Measurements from ENCODE around the gene AACS.

AACS gene

DNA sequence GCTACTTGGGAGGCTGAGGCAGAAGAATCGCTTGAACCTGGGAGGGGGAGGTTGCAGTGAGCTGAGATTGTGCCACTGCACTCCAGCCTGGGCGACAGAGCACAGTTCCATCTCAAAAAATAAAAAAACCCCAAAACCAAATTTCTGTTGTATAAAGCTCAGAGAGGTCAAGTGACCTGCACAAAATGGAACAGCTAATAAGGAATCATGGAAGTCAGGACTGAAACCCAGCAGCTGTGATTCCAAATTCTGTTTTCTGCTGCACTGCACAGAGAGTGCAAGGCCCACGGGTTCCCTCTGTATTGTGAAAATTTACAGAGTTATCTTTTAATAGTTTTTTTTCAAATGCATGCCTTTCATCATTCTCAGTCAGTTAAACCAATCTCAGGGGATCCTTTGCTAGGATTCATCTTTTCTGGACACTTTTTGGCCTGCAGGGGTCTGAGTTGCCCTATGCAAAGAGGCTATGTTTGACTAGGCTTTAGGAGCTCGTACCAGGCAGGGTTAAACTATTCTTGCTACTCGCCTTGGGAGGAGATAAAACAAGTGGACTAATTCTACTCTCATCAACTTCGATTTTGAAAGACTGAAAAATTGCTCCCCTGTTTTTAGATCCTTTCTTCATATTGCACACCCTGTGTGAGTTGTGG, 26.1 kb upstream of the AACS start:
- H3K4me3 ChIP-seq (ENCODE audit: severe bottlenecking), result no peak overlapping the region
- H3K4me1 ChIP-seq (ENCODE audit: insufficient read depth, poor library complexity, severe bottlenecking), result no peaks in the 10 kb centered on the region
- peaks cover 3% of the 10 kb centered on the region for H3K9me3 ChIP-seq (ENCODE audit: severe bottlenecking)
- DNase-seq (ENCODE audit: low spot score) (no peak), ATAC-seq (ENCODE audit: low read depth) (no peak)
- no peak overlapping the region for H3K27ac ChIP-seq (ENCODE audit: poor library complexity, severe bottlenecking)
- H3K36me3 ChIP-seq (ENCODE audit: low read depth), result no peaks in the 10 kb centered on the region
- no peaks in the 10 kb centered on the region for H3K27me3 ChIP-seq (ENCODE audit: insufficient read depth, poor library complexity, severe bottlenecking)
- TF ChIP-seq, protein P1, sequence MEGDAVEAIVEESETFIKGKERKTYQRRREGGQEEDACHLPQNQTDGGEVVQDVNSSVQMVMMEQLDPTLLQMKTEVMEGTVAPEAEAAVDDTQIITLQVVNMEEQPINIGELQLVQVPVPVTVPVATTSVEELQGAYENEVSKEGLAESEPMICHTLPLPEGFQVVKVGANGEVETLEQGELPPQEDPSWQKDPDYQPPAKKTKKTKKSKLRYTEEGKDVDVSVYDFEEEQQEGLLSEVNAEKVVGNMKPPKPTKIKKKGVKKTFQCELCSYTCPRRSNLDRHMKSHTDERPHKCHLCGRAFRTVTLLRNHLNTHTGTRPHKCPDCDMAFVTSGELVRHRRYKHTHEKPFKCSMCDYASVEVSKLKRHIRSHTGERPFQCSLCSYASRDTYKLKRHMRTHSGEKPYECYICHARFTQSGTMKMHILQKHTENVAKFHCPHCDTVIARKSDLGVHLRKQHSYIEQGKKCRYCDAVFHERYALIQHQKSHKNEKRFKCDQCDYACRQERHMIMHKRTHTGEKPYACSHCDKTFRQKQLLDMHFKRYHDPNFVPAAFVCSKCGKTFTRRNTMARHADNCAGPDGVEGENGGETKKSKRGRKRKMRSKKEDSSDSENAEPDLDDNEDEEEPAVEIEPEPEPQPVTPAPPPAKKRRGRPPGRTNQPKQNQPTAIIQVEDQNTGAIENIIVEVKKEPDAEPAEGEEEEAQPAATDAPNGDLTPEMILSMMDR (IDR thresholded peaks at IDR 0.05; ENCODE audit: poor library complexity, severe bottlenecking), result no peak

DNA sequence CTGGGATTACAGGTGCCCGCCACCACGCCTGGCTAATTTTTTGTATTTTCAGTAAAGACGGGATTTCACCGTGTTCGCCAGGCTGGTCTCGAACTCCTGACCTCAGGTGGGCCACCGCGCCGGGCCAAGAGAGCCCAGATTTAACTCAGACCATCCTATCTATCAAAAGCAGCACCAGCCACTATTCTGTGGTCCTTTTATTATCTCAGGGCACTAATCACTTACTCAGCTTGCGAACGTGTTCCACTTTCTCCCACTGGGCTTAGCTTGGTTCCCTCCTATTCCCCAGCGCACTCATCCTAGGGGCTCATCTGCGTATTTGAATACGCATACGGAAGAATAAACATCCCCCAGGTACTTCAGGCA, 16.2 kb upstream of the AACS start:
- Histone ChIP-seq H3K4me1 (ENCODE audit: insufficient read depth, poor library complexity, severe bottlenecking) (no peaks in the 10 kb centered on the region), H3K27me3 (ENCODE audit: insufficient read depth, poor library complexity, severe bottlenecking) (no peaks in the 10 kb centered on the region), H3K27ac (ENCODE audit: poor library complexity, severe bottlenecking) (peak overlapping the region; percentile 23), H3K4me3 (ENCODE audit: severe bottlenecking) (peak overlapping the region; percentile 29), H3K36me3 (ENCODE audit: low read depth) (no peaks in the 10 kb centered on the region), H3K9me3 (ENCODE audit: severe bottlenecking) (no peaks in the 10 kb centered on the region)
- ATAC-seq (ENCODE audit: low read depth) (peak; percentile 19), DNase-seq (ENCODE audit: low spot score) (no peak)
- TF ChIP-seq, protein P1 (IDR thresholded peaks at IDR 0.05; ENCODE audit: poor library complexity, severe bottlenecking), result no peak

DNA sequence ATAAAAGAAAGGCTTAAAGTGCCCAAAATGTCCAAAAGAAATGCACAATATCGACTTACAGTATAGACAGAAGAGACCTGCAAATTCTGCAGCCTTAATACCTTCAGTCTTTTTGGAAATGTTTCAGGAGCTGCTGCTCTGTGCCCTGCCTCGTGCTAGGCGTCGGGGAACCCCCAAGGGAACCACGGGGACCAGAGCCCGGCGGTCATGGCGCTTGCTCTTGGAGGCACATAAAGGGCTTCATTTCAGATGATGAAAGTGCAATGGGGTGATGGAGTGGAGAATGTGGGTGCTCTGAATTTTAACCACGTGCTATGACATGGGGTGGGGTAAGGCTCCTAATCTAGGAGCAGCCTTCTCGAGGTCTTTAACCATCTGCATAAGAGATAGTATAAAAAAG, 14.8 kb upstream of the AACS start:
- Histone ChIP-seq H3K27ac (ENCODE audit: poor library complexity, severe bottlenecking) (peak overlapping the region; percentile 23), H3K9me3 (ENCODE audit: severe bottlenecking) (no peaks in the 10 kb centered on the region)
- no peak for ATAC-seq (ENCODE audit: low read depth)

DNA sequence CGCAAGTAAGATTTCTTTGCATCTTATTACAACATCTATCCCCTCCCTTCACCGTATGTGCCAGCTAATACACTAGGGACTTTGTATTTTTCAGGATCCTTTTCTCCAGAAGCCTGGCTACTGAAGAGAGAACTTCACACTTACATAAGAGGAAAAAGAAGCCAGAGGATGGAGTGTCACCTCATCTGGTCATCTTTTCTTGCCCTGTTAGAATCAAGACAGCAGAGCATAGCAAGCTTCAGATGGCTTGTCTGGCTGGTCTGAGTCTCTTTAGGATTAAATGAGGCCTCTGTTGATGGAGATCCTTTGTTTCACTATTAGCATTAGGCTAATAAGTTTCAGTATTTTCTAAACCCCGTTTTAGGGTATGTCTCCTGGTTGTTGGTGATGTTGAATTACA, 14.4 kb upstream of the AACS start:
- no peaks in the 10 kb centered on the region for H3K4me1 ChIP-seq (ENCODE audit: insufficient read depth, poor library complexity, severe bottlenecking)

More for the DNA sequence above, 14.8 kb upstream of the AACS start:
- H3K4me3 ChIP-seq (ENCODE audit: severe bottlenecking), result no peak overlapping the region
- no peak for DNase-seq (ENCODE audit: low spot score)
- TF ChIP-seq, protein P1 (IDR thresholded peaks at IDR 0.05; ENCODE audit: poor library complexity, severe bottlenecking), result no peak
- no peaks in the 10 kb centered on the region for H3K36me3 ChIP-seq (ENCODE audit: low read depth)
- no peaks in the 10 kb centered on the region for H3K4me1 ChIP-seq (ENCODE audit: insufficient read depth, poor library complexity, severe bottlenecking)
- H3K27me3 ChIP-seq (ENCODE audit: insufficient read depth, poor library complexity, severe bottlenecking), result no peaks in the 10 kb centered on the region

DNA sequence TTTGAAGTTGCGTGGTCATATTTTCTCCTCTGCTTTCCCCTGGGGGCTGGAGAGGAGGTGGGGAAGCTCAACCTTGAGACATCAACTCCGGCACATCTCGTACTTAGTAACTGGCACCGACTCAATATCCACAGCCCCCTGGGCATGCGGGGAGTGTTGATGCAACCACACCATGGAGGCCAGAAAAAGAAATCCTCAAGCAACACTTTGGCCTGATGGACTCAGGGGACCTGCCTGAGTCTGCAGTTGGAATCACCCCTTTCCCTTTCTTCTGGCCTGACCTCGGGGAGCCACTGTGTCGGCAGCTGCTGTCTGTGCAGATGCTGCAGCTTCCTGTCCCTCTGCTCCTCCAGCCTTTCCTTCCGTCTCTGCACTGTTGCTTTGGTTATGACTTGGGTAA, 11.4 kb upstream of the AACS start:
- no peak overlapping the region for H3K27ac ChIP-seq (ENCODE audit: poor library complexity, severe bottlenecking)
- no peaks in the 10 kb centered on the region for H3K9me3 ChIP-seq (ENCODE audit: severe bottlenecking)
- DNase-seq (ENCODE audit: low spot score), result no peak
- no peaks in the 10 kb centered on the region for H3K27me3 ChIP-seq (ENCODE audit: insufficient read depth, poor library complexity, severe bottlenecking)
- no peaks in the 10 kb centered on the region for H3K36me3 ChIP-seq (ENCODE audit: low read depth)
- no peak overlapping the region for H3K4me3 ChIP-seq (ENCODE audit: severe bottlenecking)
- no peaks in the 10 kb centered on the region for H3K4me1 ChIP-seq (ENCODE audit: insufficient read depth, poor library complexity, severe bottlenecking)
- ATAC-seq (ENCODE audit: low read depth), result no peak
- TF ChIP-seq, protein P1 (IDR thresholded peaks at IDR 0.05; ENCODE audit: poor library complexity, severe bottlenecking), result no peak

More for the DNA sequence above, 14.4 kb upstream of the AACS start:
- H3K9me3 ChIP-seq (ENCODE audit: severe bottlenecking), result no peaks in the 10 kb centered on the region
- H3K27me3 ChIP-seq (ENCODE audit: insufficient read depth, poor library complexity, severe bottlenecking), result no peaks in the 10 kb centered on the region
- no peak overlapping the region for H3K27ac ChIP-seq (ENCODE audit: poor library complexity, severe bottlenecking)
- no peaks in the 10 kb centered on the region for H3K36me3 ChIP-seq (ENCODE audit: low read depth)
- ATAC-seq (ENCODE audit: low read depth) (no peak), DNase-seq (ENCODE audit: low spot score) (no peak)
- H3K4me3 ChIP-seq (ENCODE audit: severe bottlenecking), result no peak overlapping the region
- TF ChIP-seq, protein P1 (IDR thresholded peaks at IDR 0.05; ENCODE audit: poor library complexity, severe bottlenecking), result no peak

All from RWPE2 (cell line).